Central memory CD8-positive, alpha-beta T cell (primary cell): ENCODE data around the gene RGS12.

Source experiments
- ATAC-seq: fragments of 150-1000 bp; cut with Tn5 transposase; replicated peaks from 2 replicates; pipeline ENCODE4 v1.10.0; 2022; ENCODE audit warnings: mild to moderate bottlenecking, moderate FRiP score, moderate number of reproducible peaks; ENCODE audit not compliant: poor library complexity, severe bottlenecking; ENCODE audit errors: extremely low read depth
- DNase-seq, 2 donors: peaks; one replicate each; pipeline ENCODE4 v3.0.0; 2021; ENCODE audit warnings: low spot score in 2 of 2
- H3K27ac Mint-ChIP-seq: one replicate; pipeline ENCODE4 v1.8.0; 2022; ENCODE audit warnings: low read depth, mild to moderate bottlenecking, moderate library complexity, mixed read lengths
- H3K27me3 Mint-ChIP-seq: one replicate; pipeline ENCODE4 v1.8.0; 2022; ENCODE audit warnings: mixed read lengths
- H3K36me3 Mint-ChIP-seq: one replicate; pipeline ENCODE4 v1.8.0; 2022; ENCODE audit warnings: mild to moderate bottlenecking, moderate library complexity, mixed read lengths; ENCODE audit not compliant: insufficient read depth
- H3K4me1 Mint-ChIP-seq: one replicate; pipeline ENCODE4 v1.8.0; 2022; ENCODE audit warnings: mixed read lengths
- H3K4me3 Mint-ChIP-seq: one replicate; pipeline ENCODE4 v1.8.0; 2022; ENCODE audit warnings: mild to moderate bottlenecking, moderate library complexity, mixed read lengths
- H3K9me3 Mint-ChIP-seq: one replicate; pipeline ENCODE4 v1.8.0; 2022; ENCODE audit warnings: mixed read lengths

Gene RGS12

DNA sequence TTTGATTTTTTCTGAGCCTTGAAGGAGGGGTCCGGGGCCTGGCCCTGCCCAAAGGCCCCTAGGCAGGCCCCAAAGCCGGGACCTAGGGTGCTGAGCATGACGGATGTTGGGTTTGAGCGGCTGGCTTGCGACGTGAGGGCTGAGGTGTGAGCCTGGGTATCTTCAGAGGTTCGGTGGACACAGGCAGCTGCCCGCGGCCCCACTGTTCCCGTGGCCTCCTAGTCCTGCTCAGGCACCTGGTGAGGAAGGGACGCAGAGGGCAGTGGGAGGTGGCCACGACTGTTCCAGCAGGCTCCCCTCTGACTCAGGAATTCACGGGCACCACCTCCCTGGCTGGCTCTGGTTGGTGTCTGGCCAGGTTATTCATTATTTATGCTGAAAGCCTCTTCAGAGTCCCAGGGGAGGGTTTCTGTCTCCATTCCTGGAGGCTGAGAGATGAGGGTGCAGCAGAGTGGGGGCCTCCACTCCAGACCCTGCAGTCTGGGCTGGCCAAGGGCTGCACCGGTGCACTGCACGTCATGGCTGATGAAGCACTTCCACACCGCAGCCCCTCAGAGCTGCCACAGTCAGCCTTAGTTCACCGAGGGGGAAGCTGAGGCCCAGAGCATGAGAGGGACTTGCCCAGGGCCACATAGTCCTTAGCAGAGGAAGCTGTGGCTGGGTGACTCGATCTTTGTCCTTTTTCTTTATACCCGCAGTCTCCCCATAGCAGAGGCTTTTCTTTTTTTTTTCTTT lies 41.7 kb upstream of the RGS12 start:
- ATAC-seq (no peak), DNase-seq (no peak)
- H3K4me3 Mint-ChIP-seq, result no peak overlapping the region
- no peaks in the 10 kb centered on the region for H3K9me3 Mint-ChIP-seq
- no peaks in the 10 kb centered on the region for H3K27me3 Mint-ChIP-seq
- H3K27ac Mint-ChIP-seq, result no peak overlapping the region
- no peaks in the 10 kb centered on the region for H3K36me3 Mint-ChIP-seq
- H3K4me1 Mint-ChIP-seq, result peaks cover 5% of the 10 kb centered on the region

DNA sequence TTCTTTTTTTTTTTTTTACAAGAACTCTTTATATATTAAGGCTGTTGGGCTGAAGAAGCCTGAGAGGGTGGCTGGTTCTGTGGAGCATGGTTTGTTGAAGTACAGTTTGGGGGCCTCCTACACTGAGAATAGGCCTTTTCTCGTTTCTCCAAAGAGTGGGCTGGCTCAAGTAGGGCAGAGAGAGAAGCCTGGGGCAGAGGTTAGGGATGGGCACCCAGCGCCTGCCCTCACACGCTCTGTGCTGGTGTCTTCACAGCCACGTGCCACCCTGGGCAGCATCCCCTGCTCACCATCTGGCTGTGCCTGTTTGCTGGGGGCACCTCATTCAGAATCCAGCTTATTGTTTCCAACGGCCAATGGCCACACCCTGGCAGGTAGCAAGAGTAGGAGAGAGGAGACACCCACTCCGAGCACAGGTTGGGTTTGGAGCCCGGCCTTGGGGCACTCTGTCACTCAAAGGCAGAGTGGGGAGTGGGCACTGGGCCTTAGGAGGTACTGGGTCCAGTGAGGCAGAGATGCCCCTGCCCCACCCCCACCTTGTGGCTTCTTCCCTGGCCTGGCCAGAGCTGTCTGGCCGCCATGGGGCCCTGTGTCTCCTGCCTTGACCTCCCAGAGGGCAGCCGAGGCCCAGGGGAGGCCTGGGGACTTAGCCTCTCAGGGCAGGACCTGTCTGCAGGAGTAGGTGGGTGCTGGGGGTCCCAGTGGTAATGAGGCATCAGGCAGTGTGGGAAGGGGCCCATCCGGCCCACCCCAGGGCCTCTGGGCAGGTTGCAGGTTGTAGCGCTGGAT lies 40.9 kb upstream of the RGS12 start:
- Mint-ChIP-seq H3K9me3 (no peaks in the 10 kb centered on the region), H3K36me3 (peaks cover 3% of the 10 kb centered on the region), H3K27ac (no peak overlapping the region), H3K4me1 (peaks cover 5% of the 10 kb centered on the region), H3K4me3 (no peak overlapping the region), H3K27me3 (no peaks in the 10 kb centered on the region)
- DNase-seq (no peak), ATAC-seq (no peak)

DNA sequence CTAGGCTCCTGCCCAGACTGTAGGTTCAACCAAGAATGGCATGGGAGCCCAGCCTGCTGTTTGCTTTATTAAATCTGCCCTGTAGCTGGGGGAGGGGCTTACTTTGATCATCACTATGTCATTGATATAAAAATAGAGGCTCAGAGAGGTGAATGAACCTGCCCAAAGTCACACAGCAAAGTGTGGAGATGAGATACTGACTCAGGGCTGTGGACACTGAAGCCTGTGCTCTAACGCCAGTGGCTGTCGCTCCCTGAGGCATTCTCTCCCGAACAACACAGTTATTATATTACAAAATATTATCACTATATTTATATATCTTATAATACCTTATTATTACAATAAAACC lies 40.4 kb upstream of the RGS12 start:
- Mint-ChIP-seq H3K27me3 (no peaks in the 10 kb centered on the region), H3K4me1 (peaks cover 5% of the 10 kb centered on the region), H3K4me3 (no peak overlapping the region), H3K27ac (no peak overlapping the region), H3K36me3 (peaks cover 5% of the 10 kb centered on the region), H3K9me3 (no peaks in the 10 kb centered on the region)
- ATAC-seq (no peak), DNase-seq (no peak)

DNA sequence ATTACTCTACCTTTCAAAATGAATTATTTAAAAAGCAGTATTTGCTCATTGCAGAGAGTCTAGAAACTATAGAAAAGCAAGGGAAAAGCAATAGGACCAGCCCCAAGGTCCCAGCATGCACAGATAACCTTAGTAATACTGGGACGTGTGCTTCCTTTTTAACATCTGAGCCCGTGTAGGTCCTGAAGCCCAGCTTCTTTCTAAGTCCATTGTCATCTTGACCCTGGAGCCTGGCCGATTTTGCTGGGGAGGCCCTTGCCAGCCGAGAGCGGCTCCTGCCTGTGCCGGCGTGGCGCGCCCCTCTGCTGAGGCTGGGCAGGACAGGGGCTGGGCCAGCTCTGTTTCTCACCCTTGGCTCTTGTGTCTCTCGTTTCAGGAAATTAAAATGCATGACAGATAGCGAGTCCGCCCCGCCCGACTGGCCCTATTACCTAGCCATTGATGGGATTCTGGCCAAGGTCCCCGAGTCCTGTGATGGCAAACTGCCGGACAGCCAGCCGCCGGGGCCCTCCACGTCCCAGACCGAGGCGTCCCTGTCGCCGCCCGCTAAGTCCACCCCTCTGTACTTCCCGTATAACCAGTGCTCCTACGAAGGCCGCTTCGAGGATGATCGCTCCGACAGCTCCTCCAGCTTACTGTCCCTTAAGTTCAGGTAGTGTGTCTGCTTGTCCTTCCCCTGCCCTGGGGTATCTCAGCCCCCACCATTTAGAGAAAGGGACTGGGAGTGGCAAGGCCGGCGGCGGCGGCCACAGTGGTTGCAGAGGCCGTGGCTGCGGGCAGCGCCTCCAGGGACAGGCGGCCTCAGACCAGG lies 39.8 kb upstream of the RGS12 start:
- ATAC-seq (no peak), DNase-seq (no peak)
- Mint-ChIP-seq H3K9me3 (no peaks in the 10 kb centered on the region), H3K27me3 (no peaks in the 10 kb centered on the region), H3K4me1 (peaks cover 5% of the 10 kb centered on the region), H3K36me3 (peaks cover 7% of the 10 kb centered on the region), H3K27ac (no peak overlapping the region), H3K4me3 (no peak overlapping the region)

DNA sequence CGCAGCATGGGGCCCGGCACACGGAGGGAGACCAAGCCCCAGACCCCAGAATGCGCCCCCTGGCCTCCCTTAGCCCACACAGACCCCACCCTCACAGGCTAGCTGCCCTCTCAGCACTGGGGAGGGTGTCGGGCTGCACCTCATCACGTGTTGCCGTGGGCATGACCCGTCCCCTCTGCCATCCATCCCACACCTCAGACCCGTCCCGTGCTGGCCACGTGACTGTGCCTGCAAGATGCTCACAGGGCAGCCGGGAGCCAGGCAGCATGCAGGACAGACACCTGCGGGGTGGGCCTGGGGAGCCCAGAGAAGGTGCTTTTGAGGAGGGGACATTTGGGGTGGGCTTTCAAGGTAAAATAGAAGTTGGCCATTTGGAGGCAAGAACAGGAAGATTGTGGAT lies 39.0 kb upstream of the RGS12 start:
- Mint-ChIP-seq H3K27ac (no peak overlapping the region), H3K4me1 (peaks cover 5% of the 10 kb centered on the region), H3K4me3 (no peak overlapping the region), H3K27me3 (no peaks in the 10 kb centered on the region), H3K9me3 (no peaks in the 10 kb centered on the region), H3K36me3 (peaks cover 7% of the 10 kb centered on the region)
- no peak for ATAC-seq
- DNase-seq, result no peak

DNA sequence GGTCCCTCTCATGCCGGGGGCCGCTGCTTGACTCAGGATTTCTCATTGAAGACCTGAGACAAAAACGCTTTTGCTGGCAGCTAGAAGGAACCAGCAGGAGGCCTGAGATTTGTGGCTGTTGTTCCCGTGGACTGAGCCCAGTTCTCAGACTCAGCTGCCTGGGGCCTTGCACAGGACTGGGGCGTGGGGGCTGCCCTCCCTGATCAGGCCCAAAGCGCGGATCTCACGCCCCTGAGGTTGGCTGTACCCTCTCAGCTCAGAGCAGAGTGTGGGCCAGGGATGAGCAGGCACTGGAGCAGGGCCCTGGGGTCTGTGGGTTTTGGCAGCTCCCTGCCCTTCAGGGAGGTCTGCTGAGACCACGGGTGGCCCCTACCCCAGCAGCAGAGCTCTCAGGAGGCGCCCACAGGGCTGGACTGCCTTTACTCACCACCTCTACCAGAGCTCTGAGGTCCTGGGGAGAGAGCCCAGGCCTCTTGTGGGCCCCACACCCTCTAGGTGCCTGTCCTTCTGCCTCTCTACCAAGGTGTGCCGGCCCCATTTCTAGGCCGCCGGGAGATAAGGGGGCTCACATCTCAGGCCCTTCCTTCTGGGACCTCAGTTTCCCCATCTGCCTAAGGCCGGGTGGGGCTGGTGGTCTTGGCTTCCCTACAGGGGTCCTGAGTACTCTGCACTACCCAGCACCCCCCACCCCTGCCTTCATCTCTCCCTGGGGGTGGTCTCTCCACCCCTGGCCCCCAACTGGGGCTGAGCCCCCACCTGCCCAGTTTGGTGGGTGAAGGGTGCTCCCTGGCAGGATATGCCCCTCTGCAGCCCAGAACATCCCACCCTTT lies 38.3 kb upstream of the RGS12 start:
- Mint-ChIP-seq H3K9me3 (no peaks in the 10 kb centered on the region), H3K27me3 (no peaks in the 10 kb centered on the region), H3K27ac (no peak overlapping the region), H3K4me1 (peaks cover 5% of the 10 kb centered on the region), H3K36me3 (peaks cover 7% of the 10 kb centered on the region), H3K4me3 (no peak overlapping the region)
- DNase-seq, result no peak
- no peak for ATAC-seq

DNA sequence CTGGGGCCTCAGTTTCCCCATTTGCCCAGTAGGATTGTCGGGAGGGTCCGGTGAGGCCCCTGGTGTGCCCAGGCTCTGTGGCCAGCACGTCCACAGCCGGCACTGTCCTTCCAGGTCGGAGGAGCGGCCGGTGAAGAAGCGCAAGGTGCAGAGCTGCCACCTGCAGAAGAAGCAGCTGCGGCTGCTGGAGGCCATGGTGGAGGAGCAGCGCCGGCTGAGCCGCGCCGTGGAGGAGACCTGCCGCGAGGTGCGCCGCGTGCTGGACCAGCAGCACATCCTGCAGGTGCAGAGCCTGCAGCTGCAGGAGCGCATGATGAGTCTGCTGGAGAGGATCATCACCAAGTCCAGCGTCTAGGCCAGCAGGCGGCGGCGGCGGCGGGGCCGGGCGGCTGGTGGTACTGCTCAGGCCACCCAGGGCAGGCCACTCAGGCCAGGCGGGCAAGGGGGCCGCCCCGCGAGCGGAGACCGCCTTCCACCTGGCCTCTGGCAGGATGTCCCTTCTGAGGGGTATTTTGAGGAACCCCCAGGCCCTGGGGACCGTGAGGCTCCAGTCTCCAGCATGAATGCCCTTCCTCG lies 37.1 kb upstream of the RGS12 start:
- peaks cover 10% of the 10 kb centered on the region for H3K36me3 Mint-ChIP-seq
- no peaks in the 10 kb centered on the region for H3K4me1 Mint-ChIP-seq
- no peak overlapping the region for H3K4me3 Mint-ChIP-seq
- no peaks in the 10 kb centered on the region for H3K27me3 Mint-ChIP-seq
- ATAC-seq, result no peak
- no peak for DNase-seq
- no peak overlapping the region for H3K27ac Mint-ChIP-seq
- no peaks in the 10 kb centered on the region for H3K9me3 Mint-ChIP-seq

DNA sequence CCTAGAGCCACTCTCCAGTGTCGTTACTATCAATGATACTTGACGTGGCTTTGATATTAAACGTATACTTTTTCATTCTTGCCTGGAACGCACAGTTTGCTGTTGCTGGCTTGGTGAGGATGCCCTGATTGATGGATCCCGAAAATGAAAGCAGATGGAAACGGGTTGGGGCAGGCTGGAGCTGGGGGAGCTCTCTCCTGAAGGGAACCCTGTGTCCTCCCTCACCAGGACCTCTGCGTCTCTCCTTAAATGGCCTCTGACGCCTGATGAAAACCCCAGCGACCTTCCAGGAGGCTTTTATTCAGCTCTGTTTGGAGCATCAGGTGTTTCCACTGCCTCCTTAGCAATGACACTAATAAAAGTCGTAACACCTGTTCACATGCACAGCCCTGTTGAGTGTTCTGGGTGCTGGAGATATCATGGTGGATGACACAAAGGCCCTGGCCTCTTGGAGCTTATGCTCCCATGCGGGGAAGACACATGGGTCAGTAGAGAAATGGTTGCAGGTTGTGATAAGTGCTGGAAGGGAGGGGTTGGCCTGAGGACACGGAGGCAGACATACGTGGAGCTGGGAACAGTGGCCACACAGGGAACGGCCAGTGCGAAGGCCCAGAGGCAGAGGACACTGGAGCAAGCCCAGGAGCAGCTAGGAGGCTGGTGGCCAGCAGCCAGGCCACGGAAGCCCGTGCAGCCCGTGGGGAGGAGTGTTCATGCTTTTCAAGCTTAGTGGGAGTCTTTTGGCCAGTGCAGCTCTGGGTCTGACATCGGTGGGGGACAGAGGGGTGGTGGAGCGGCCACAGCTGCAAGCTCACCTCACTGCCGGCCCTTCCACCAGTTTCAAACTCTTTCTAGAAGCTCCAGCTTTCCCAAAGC lies 36.4 kb upstream of the RGS12 start:
- Mint-ChIP-seq H3K4me1 (no peaks in the 10 kb centered on the region), H3K27me3 (no peaks in the 10 kb centered on the region), H3K36me3 (peaks cover 10% of the 10 kb centered on the region), H3K4me3 (no peak overlapping the region), H3K27ac (no peak overlapping the region), H3K9me3 (no peaks in the 10 kb centered on the region)
- DNase-seq (no peak), ATAC-seq (no peak)

DNA sequence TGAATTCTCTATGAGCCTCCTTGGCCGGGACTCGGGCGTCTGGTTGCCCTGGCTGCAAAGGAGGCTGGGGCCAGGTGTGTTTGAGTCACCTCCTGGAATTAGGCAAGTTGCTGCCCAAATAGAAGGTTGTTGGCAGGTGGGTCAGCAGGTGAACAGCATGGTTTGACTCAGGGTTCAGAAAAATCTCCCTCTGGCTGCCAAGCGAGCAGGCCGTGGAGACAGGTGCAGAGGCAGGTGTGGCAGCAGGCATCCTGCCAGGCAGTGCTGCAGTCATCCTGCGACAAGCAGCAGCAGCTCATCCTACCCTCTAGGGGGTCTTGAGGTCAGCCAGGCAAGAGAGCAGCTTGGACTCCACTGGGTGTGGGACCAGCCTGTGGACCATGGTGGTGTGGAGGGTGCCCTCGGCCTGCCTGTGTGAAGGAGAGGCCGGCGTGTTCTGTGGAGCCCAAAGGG lies 35.7 kb upstream of the RGS12 start:
- H3K4me1 Mint-ChIP-seq, result no peaks in the 10 kb centered on the region
- H3K36me3 Mint-ChIP-seq, result peaks cover 10% of the 10 kb centered on the region
- H3K9me3 Mint-ChIP-seq, result no peaks in the 10 kb centered on the region
- no peak overlapping the region for H3K27ac Mint-ChIP-seq
- DNase-seq (no peak), ATAC-seq (no peak)
- no peak overlapping the region for H3K4me3 Mint-ChIP-seq
- H3K27me3 Mint-ChIP-seq, result no peaks in the 10 kb centered on the region

DNA sequence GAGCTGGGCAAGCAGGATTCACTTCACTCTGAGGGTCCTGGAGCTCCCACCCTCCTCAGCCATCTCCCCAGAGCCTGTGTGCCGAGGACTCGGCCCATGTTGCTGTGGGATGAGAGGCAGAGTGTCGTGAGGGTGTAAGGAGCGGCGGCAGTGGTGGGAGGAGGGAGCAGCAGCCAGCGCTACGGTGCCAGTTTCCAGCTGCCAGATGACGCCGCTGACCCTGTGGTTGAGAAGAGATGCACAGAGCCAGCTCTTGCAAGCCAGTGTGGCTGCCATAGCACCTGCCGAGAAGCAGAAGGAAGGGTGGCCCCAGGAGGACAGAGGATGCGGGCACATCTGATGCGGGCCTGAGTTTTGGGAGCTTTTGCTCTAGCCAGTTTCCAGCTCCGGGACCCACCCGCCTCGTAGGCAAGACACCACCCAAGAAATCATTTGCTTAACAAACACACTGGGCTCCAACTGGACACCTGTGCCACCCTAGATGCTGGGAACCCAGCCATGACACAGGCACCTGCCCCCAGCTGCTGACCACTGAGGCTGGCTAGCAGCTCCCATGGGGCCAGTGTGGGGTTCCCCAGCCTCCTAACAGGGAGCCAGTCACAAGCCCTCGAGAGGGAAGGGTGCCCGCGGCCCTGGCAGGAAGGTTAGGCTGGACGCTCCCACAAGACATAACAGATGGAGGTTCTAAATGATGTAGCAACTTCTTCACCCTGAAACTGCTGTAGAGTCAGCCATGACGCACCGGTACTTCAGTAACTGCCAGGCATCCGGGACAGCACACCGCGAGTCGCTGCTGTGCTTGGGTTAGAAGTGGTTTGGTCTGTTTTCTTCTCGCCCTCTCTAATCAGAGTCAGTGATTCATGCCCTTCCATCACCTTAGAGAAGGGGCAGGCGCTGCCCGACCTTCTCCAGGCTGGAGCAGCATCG lies 35.0 kb upstream of the RGS12 start:
- Mint-ChIP-seq H3K27ac (no peak overlapping the region), H3K36me3 (peaks cover 10% of the 10 kb centered on the region), H3K27me3 (no peaks in the 10 kb centered on the region), H3K9me3 (no peaks in the 10 kb centered on the region), H3K4me1 (no peaks in the 10 kb centered on the region), H3K4me3 (no peak overlapping the region)
- DNase-seq, result no peak
- no peak for ATAC-seq
